GM19395 (cell line): ENCODE results near the gene POMGNT2.

ENCODE experiments used
- ATAC-seq: cut with Tn5 transposase; IDR thresholded peaks from one replicate; pipeline ENCODE4 v1.9.1; 2021; ENCODE audit warnings: mild to moderate bottlenecking, moderate library complexity; ENCODE audit not compliant: unreplicated experiment

Gene POMGNT2

GRCh38 chr3:43104039-43104438 lies 1.8 kb downstream of the POMGNT2 start:
- ATAC-seq: no peak

- no peak for ATAC-seq
Measured at GRCh38 chr3:43102773-43103480, 3.0 kb downstream of the POMGNT2 start.

GRCh38 chr3:43098761-43099160 lies 7.1 kb downstream of the POMGNT2 start:
- no peak for ATAC-seq

GRCh38 chr3:43097400-43098080 lies 8.3 kb downstream of the POMGNT2 start:
- ATAC-seq: no peak

GRCh38 chr3:43096761-43097160 lies 9.1 kb downstream of the POMGNT2 start:
- ATAC-seq: no peak

GRCh38 chr3:43095370-43095769 lies 10.5 kb downstream of the POMGNT2 start:
- no peak for ATAC-seq

- no peak for ATAC-seq
Measured at GRCh38 chr3:43094851-43095250, 11.0 kb downstream of the POMGNT2 start.

- no peak for ATAC-seq
Measured at GRCh38 chr3:43094381-43094780, 11.5 kb downstream of the POMGNT2 start.

- ATAC-seq: no peak
Measured at GRCh38 chr3:43093974-43094373, 11.9 kb downstream of the POMGNT2 start.

- no peak for ATAC-seq
Measured at GRCh38 chr3:43093006-43093405, 12.9 kb downstream of the POMGNT2 start.

GRCh38 chr3:43091481-43091880 lies 14.4 kb downstream of the POMGNT2 start:
- ATAC-seq: no peak

GRCh38 chr3:43090238-43090637 lies 15.6 kb downstream of the POMGNT2 start:
- no peak for ATAC-seq

GRCh38 chr3:43089081-43089480 lies 16.8 kb downstream of the POMGNT2 start:
- ATAC-seq: no peak

- ATAC-seq: no peak
Measured at GRCh38 chr3:43087249-43087776, 18.6 kb downstream of the POMGNT2 start.

GRCh38 chr3:43086460-43087165 lies 19.3 kb downstream of the POMGNT2 start:
- no peak for ATAC-seq

- ATAC-seq: no peak
Measured at GRCh38 chr3:43082457-43082856, 23.4 kb downstream of the POMGNT2 start.

- no peak for ATAC-seq
Measured at GRCh38 chr3:43081796-43082195, 24.1 kb downstream of the POMGNT2 start.

GRCh38 chr3:43080726-43081568 lies 24.9 kb downstream of the POMGNT2 start:
- ATAC-seq: no peak

GRCh38 chr3:43079536-43080332 lies 26.1 kb downstream of the POMGNT2 start:
- no peak for ATAC-seq

GRCh38 chr3:43077707-43078106 lies 28.2 kb downstream of the POMGNT2 start:
- ATAC-seq: no peak
